ENCODE measurements around the gene MFAP3L.

DNA sequence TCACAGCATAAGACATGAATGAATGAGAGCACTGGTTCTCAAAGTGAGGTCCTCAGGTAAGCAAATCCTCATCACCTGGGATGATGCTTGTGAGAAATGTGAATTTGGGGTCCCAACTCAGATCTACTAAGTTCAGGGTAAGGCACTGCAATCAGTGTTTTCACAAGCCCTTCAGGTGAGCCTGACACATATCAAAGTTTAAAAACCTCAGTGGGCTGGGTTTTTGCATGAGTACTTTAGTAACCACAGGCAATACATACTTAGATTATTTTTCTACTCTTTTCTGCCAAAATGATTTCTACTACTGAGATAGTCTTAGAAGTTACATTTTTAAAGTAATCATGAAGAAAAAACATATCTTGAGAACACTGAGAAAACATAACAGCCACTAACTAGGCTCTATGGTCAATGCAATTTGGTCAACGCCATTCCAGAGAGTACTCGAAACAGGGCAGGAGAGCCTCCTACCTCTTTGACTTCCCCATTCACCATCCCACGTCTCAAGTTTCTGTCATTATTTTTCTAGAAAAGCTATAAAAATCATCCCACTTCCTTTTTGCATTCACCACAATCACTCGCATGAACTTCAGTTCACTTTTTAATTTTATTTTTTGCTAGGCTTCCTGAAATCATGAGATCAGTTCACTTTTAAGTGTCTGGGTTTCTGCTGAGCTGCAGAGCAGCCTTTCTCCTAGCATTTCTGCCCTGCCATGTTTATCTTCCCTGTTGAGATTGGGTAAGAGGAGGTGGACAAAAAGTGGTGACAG is 73.8 kb downstream of the MFAP3L start:
- TF ChIP-seq, protein P1, sequence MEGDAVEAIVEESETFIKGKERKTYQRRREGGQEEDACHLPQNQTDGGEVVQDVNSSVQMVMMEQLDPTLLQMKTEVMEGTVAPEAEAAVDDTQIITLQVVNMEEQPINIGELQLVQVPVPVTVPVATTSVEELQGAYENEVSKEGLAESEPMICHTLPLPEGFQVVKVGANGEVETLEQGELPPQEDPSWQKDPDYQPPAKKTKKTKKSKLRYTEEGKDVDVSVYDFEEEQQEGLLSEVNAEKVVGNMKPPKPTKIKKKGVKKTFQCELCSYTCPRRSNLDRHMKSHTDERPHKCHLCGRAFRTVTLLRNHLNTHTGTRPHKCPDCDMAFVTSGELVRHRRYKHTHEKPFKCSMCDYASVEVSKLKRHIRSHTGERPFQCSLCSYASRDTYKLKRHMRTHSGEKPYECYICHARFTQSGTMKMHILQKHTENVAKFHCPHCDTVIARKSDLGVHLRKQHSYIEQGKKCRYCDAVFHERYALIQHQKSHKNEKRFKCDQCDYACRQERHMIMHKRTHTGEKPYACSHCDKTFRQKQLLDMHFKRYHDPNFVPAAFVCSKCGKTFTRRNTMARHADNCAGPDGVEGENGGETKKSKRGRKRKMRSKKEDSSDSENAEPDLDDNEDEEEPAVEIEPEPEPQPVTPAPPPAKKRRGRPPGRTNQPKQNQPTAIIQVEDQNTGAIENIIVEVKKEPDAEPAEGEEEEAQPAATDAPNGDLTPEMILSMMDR (IDR thresholded peaks at IDR 0.05) = no peak
- TF ChIP-seq POLR2A (IDR thresholded peaks at IDR 0.05) = no peak

Data from Peyer's patch (tissue), 4 donors.